ENCODE results near the gene BLACAT1.

DNA sequence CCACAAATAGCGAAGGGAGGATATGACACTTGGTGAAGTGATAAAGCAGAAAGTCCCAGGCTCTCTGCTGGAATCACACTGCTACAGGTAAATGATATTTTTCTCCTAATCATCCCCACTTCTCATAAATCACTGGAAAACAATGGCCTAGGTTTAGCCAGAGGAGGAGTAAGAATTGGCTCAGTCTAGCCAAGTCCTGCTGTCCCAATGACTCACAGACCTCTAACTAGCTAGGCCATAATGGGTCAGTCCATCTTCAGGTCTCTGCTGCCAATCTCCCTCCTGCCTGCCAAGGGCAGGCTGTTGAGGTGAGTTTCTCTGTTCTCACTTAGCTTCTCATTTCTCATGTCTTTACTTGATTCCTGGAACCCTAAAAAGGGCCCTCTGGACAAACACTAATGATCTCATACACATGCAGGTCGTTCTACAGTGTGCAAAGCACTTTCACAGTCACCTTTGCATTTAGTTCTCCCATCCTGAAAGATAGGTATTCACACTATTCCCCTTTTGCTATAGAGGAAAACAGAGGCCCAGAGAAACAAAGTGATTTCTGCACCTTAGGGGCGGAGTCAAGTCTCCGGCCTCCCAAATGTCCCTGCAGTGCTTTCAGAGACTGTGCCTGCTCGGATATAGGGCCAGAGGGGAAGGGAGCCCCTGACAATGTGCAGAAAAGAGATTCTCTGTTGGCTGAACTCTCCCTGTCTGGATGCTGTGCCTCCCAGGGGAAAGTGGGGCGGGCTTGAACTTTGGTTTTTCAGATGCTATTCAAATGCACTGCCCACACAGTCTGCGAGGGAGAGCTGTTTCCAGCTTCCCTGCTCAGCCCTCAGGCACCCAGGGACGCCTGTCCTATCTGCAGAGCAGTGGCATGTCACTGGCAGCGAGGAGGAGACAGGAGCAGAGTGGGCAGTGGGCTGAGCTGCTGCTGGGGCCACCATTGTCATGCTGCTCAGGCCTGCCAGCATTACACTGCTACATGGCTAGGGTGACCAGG, 44.7 kb upstream of the BLACAT1 start:
- TF ChIP-seq, protein P1, sequence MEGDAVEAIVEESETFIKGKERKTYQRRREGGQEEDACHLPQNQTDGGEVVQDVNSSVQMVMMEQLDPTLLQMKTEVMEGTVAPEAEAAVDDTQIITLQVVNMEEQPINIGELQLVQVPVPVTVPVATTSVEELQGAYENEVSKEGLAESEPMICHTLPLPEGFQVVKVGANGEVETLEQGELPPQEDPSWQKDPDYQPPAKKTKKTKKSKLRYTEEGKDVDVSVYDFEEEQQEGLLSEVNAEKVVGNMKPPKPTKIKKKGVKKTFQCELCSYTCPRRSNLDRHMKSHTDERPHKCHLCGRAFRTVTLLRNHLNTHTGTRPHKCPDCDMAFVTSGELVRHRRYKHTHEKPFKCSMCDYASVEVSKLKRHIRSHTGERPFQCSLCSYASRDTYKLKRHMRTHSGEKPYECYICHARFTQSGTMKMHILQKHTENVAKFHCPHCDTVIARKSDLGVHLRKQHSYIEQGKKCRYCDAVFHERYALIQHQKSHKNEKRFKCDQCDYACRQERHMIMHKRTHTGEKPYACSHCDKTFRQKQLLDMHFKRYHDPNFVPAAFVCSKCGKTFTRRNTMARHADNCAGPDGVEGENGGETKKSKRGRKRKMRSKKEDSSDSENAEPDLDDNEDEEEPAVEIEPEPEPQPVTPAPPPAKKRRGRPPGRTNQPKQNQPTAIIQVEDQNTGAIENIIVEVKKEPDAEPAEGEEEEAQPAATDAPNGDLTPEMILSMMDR (IDR thresholded peaks at IDR 0.05): no peak
- TF ChIP-seq EP300 (IDR thresholded peaks at IDR 0.05) (no peak), POLR2AphosphoS5 (IDR thresholded peaks at IDR 0.05) (no peak), POLR2A (IDR thresholded peaks at IDR 0.05) (no peak)

All from gastroesophageal sphincter (tissue), 3 donors.